GM18858 (cell line): Measurements from ENCODE around the gene ADAR.
"Not testable (repeated sequence)": the region's sequence is repeated elsewhere in the genome, so short reads cannot be mapped to it uniquely, and the experiment has no call there.

Experiments
- ATAC-seq: cut with Tn5 transposase; IDR thresholded peaks from one replicate; pipeline ENCODE4 v1.9.1; 2021; ENCODE audit not compliant: unreplicated experiment

The ADAR gene

GRCh38 chr1:154607609-154608396, at the start of gene ADAR:
ADAR (minus strand) TSS chr1:154608186; CDS start chr1:154608006, 180 bp downstream.
- peak; percentile 50 for ATAC-seq

- ATAC-seq: no peak
These were observed 49.6 kb upstream of the ADAR start for GRCh38 chr1:154657556-154657955.

GRCh38 chr1:154652893-154653292, 44.9 kb upstream of the ADAR start:
- no peak for ATAC-seq

GRCh38 chr1:154644724-154645123, 36.7 kb upstream of the ADAR start:
- not testable (repeated sequence) for ATAC-seq

- no peak for ATAC-seq
These were observed 33.5 kb upstream of the ADAR start for GRCh38 chr1:154641534-154641933.

GRCh38 chr1:154639876-154640275, 31.9 kb upstream of the ADAR start:
- no peak for ATAC-seq

- ATAC-seq: no peak
These were observed 27.2 kb upstream of the ADAR start for GRCh38 chr1:154635171-154635570.

GRCh38 chr1:154629675-154630073, 21.7 kb upstream of the ADAR start:
- no peak for ATAC-seq

GRCh38 chr1:154629061-154629674, 21.2 kb upstream of the ADAR start:
- ATAC-seq: no peak

GRCh38 chr1:154628121-154628405, 20.1 kb upstream of the ADAR start:
- no peak for ATAC-seq

GRCh38 chr1:154627257-154628120, 19.5 kb upstream of the ADAR start:
- no peak for ATAC-seq

GRCh38 chr1:154626456-154627256, 18.7 kb upstream of the ADAR start:
- ATAC-seq: no peak

- no peak for ATAC-seq
These were observed 17.0 kb upstream of the ADAR start for GRCh38 chr1:154624746-154625643.

GRCh38 chr1:154623358-154623757, 15.4 kb upstream of the ADAR start:
- ATAC-seq: no peak

GRCh38 chr1:154622503-154623039, 14.6 kb upstream of the ADAR start:
- no peak for ATAC-seq

- no peak for ATAC-seq
These were observed 13.9 kb upstream of the ADAR start for GRCh38 chr1:154621875-154622274.

- ATAC-seq: no peak
These were observed 12.8 kb upstream of the ADAR start for GRCh38 chr1:154620751-154621150.

- no peak for ATAC-seq
These were observed 11.4 kb upstream of the ADAR start for GRCh38 chr1:154619181-154619948.
